ENCODE data around the gene DUSP1. TPM values are rescaled to one million over a fixed set of nuclear protein-coding genes. Genes with fewer than 3 reads are reported as not detected.

The DUSP1 gene
- total RNA-seq, 2 experiments from 2014 or later: 761 to 768 TPM

- no peak overlapping the region for H3K27ac ChIP-seq (ENCODE audit: low read depth in 1 of 2, low read length in 2 of 2)
- no peaks in the 10 kb centered on the region for H3K27me3 ChIP-seq (ENCODE audit: control insufficient read depth in 1 of 2, insufficient read depth in 2 of 2, low read length in 2 of 2)
- no peaks in the 10 kb centered on the region for H3K36me3 Mint-ChIP-seq (ENCODE audit: low read depth)
- no peaks in the 10 kb centered on the region for H3K27me3 Mint-ChIP-seq
- ChIA-PET POLR2A (interaction anchor here (0.9 kb wide), 1 partner anchor 38 kb away, joined by 4 read pairs; the partner anchor contains the start of gene DUSP1), CTCF (interaction anchor here (0.7 kb wide), 1 partner anchor 44 kb away, joined by 3 read pairs; no protein-coding TSS in a partner anchor)
- H3K4me1 Mint-ChIP-seq (ENCODE audit: low read depth): no peaks in the 10 kb centered on the region
- intact Hi-C loops (cut with DNase I, micrococcal nuclease): loop anchor here in 1 of 2 experiments (2.0 kb wide), 1 partner anchor 17 kb away; no protein-coding TSS in a partner anchor
- no peak overlapping the region for H3K27ac Mint-ChIP-seq
- no peak for TF ChIP-seq CTCF (IDR thresholded peaks at IDR 0.05)
- no peaks in the 10 kb centered on the region for H3K36me3 ChIP-seq (ENCODE audit: insufficient read depth, low read length)
- peaks cover 9% of the 10 kb centered on the region for H3K4me1 ChIP-seq (ENCODE audit: insufficient read depth, low read length)
- H3K4me3 Mint-ChIP-seq: no peak overlapping the region
- DNase-seq (no peak), ATAC-seq (ENCODE audit: poor library complexity) (no peak)
- H3K9me3 Mint-ChIP-seq: no peaks in the 10 kb centered on the region
- H3K9me3 ChIP-seq (ENCODE audit: control insufficient read depth in 1 of 2, insufficient read depth in 1 of 2, low read length in 2 of 2): no peaks in the 10 kb centered on the region
- no peak overlapping the region for H3K4me3 ChIP-seq (ENCODE audit: low read length)
These were observed 37.6 kb downstream of the DUSP1 start for GRCh38 chr5:172733131-172733973.

GRCh38 chr5:172732201-172732865, 38.7 kb downstream of the DUSP1 start:
- Histone ChIP-seq H3K27ac (ENCODE audit: low read depth in 1 of 2, low read length in 2 of 2) (no peak overlapping the region), H3K4me1 (ENCODE audit: insufficient read depth, low read length) (peaks cover 9% of the 10 kb centered on the region), H3K9me3 (ENCODE audit: control insufficient read depth in 1 of 2, insufficient read depth in 1 of 2, low read length in 2 of 2) (no peaks in the 10 kb centered on the region), H3K27me3 (ENCODE audit: control insufficient read depth in 1 of 2, insufficient read depth in 2 of 2, low read length in 2 of 2) (no peaks in the 10 kb centered on the region), H3K36me3 (ENCODE audit: insufficient read depth, low read length) (no peaks in the 10 kb centered on the region), H3K4me3 (ENCODE audit: low read length) (no peak overlapping the region)
- no peak for ATAC-seq (ENCODE audit: poor library complexity)
- no peak for TF ChIP-seq CTCF (IDR thresholded peaks at IDR 0.05)
- no peaks in the 10 kb centered on the region for H3K9me3 Mint-ChIP-seq
- POLR2A ChIA-PET: interaction anchor here (0.9 kb wide), 1 partner anchor 39 kb away, joined by 4 read pairs; the partner anchor contains the start of gene DUSP1
- no peaks in the 10 kb centered on the region for H3K4me1 Mint-ChIP-seq (ENCODE audit: low read depth)
- CTCF ChIA-PET: interaction anchor here (0.7 to 1.2 kb wide), 2 partner anchors 39 to 45 kb away, joined by 3 read pairs; partner anchors contain the start of gene DUSP1
- H3K36me3 Mint-ChIP-seq (ENCODE audit: low read depth): no peaks in the 10 kb centered on the region
- intact Hi-C loops (cut with DNase I, micrococcal nuclease): loop anchor here in 1 of 2 experiments (2.0 kb wide), 1 partner anchor 18 kb away; no protein-coding TSS in a partner anchor
- DNase-seq: no peak
- no peak overlapping the region for H3K27ac Mint-ChIP-seq
- no peak overlapping the region for H3K4me3 Mint-ChIP-seq
- no peaks in the 10 kb centered on the region for H3K27me3 Mint-ChIP-seq

GRCh38 chr5:172731680-172732074, 39.3 kb downstream of the DUSP1 start:
- DNase-seq (peak in 2 of 14 experiments; percentile 36 to 59), ATAC-seq (ENCODE audit: poor library complexity) (no peak)
- no peak for TF ChIP-seq CTCF (IDR thresholded peaks at IDR 0.05)
- Mint-ChIP-seq H3K4me1 (ENCODE audit: low read depth) (no peaks in the 10 kb centered on the region), H3K9me3 (no peaks in the 10 kb centered on the region), H3K27me3 (no peaks in the 10 kb centered on the region), H3K36me3 (ENCODE audit: low read depth) (no peaks in the 10 kb centered on the region), H3K4me3 (no peak overlapping the region), H3K27ac (no peak overlapping the region)
- CTCF ChIA-PET: interaction anchor here (1.2 kb wide), 1 partner anchor 39 kb away, joined by 3 read pairs; the partner anchor contains the start of gene DUSP1
- no peak overlapping the region for H3K4me3 ChIP-seq (ENCODE audit: low read length)
- H3K27me3 ChIP-seq (ENCODE audit: control insufficient read depth in 1 of 2, insufficient read depth in 2 of 2, low read length in 2 of 2): no peaks in the 10 kb centered on the region
- no peaks in the 10 kb centered on the region for H3K36me3 ChIP-seq (ENCODE audit: insufficient read depth, low read length)
- POLR2A ChIA-PET: no interaction called here
- peaks cover 9% of the 10 kb centered on the region for H3K4me1 ChIP-seq (ENCODE audit: insufficient read depth, low read length)
- no peaks in the 10 kb centered on the region for H3K9me3 ChIP-seq (ENCODE audit: control insufficient read depth in 1 of 2, insufficient read depth in 1 of 2, low read length in 2 of 2)
- no peak overlapping the region for H3K27ac ChIP-seq (ENCODE audit: low read depth in 1 of 2, low read length in 2 of 2)
- intact Hi-C loops (cut with DNase I, micrococcal nuclease): loop anchor here in 1 of 2 experiments (2.0 kb wide), 1 partner anchor 19 kb away; no protein-coding TSS in a partner anchor

Measured in CD4-positive, alpha-beta T cell (primary cell).